Activated CD4-positive, alpha-beta T cell treated with anti-CD3 and anti-CD28 coated beads, Interleukin-2, Interleukin-4, amounts not matched to agents 100 ng/mL and 50 ng/mL, durations not matched to agents 16 hours and 8 hours (primary cell): ENCODE data around the gene LGALS3.

ENCODE experiments used
- DNase-seq: peaks from one replicate; pipeline ENCODE4 v3.0.0-alpha.2; 2020; ENCODE audit warnings: low spot score

The LGALS3 gene

DNA sequence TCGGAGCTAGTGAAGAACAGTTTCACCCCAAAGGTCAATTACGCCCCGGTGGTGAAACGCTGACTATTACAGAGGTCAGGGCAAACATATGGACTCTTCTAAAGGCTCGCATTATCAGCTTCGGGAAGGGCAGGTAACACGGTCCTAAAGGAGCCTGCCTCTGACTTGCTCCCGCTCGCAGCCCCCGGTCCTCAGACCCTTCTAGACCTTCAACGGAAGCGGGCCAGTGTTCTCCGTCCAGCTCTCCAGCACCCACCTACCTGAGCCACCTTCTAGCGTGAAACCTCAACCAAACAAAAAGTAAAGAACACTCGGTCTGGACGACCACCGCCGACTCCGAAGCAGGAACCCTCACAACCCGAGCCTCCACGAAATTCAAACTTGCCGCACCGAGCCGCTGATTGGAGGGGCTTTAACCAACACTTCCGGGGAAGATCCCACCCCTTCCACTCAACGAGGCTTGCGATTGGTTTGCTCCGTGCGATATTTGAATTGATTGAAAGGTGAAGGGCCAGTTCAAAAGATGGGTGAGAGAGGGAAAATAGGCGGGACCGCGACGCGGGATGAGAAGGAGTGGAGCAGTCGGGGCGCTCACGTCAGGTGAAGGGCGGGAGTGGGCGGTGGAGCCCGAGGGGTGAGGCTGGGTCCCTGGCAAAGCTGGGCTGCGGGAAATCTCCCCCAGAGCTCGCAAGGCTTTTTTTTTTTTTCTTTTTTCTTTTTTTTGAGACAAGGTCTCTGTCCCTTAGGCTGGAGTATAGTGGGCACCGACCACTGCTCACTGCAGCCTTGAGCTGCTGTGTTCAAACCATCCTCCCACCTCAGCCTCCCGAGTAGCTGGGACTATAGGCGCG lies 62.4 kb downstream of the LGALS3 start, which contains the start of gene DLGAP5:
TSS of gene DLGAP5 (minus strand) at position 383 of the 851 bp plus-strand sequence. CDS start 2,406 bp downstream, outside the sequence.
- DNase-seq: peak; percentile 98

DNA sequence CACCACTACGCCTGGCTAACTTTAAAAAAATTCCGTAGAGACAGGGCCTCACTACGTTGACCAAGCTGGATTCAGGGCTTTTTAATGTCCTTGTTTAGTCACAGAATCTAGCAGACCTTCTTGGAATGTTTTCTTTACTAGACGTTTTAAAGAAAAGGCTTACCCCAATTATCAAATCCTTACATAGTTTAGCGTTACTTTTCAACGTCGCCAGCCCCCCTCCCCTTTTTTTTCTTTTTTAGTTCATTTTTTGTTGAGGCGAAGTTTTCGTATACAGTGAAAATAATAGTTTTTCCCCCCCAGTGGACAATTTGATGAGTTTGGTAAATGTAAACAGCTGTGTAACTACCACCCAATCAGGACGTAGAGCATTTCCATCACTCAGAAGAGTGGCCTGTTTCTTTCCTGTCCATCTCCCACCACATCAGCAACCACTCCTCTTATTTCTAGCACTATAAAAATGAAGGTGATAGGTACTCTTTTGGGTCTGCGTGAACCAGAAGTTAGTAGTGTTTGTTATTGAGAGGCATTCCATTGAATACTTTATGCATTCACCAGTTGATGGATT lies 63.1 kb downstream of the LGALS3 start:
- no peak for DNase-seq

- no peak for DNase-seq
These were observed 65.8 kb downstream of the LGALS3 start for GRCh38 chr14:55194656-55195355.
